Measurements from ENCODE around the gene S100A2.

The S100A2 gene

DNA sequence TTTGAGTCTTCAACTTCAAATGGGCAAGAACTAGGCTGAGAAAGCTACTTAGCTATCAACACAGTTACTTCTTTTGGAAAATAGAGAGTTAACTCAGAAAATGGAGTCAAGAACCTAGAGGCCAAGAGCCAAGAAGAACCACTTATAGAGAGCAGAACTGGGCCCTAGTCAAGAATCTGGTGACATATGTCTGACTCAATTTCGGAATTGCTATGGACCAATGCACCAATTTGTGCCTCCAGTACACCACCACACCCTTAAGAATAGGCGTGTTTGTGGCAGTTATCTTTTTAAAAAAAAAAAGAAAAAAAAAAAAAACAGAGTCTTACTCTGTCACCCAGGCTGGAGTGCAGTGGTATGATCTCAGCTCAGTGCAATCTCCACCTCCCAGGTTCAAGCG, 7.8 kb downstream of the S100A2 start:
- H3K4me1 ChIP-seq = no peaks in the 10 kb centered on the region
- no peaks in the 10 kb centered on the region for H3K79me2 ChIP-seq
- no peak overlapping the region for H3K4me2 ChIP-seq (ENCODE audit: low read length)
- H3K9me3 ChIP-seq (ENCODE audit: control insufficient read depth, low read length) = no peaks in the 10 kb centered on the region
- H3K27me3 ChIP-seq (ENCODE audit: control insufficient read depth, insufficient read depth, low read length) = no peaks in the 10 kb centered on the region
- H3K27ac ChIP-seq = no peak overlapping the region
- no peak overlapping the region for H2AFZ ChIP-seq
- TF ChIP-seq, protein P1, sequence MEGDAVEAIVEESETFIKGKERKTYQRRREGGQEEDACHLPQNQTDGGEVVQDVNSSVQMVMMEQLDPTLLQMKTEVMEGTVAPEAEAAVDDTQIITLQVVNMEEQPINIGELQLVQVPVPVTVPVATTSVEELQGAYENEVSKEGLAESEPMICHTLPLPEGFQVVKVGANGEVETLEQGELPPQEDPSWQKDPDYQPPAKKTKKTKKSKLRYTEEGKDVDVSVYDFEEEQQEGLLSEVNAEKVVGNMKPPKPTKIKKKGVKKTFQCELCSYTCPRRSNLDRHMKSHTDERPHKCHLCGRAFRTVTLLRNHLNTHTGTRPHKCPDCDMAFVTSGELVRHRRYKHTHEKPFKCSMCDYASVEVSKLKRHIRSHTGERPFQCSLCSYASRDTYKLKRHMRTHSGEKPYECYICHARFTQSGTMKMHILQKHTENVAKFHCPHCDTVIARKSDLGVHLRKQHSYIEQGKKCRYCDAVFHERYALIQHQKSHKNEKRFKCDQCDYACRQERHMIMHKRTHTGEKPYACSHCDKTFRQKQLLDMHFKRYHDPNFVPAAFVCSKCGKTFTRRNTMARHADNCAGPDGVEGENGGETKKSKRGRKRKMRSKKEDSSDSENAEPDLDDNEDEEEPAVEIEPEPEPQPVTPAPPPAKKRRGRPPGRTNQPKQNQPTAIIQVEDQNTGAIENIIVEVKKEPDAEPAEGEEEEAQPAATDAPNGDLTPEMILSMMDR (IDR thresholded peaks at IDR 0.05) = no peak
- H3K9ac ChIP-seq = no peak overlapping the region
- H3K36me3 ChIP-seq (ENCODE audit: control insufficient read depth, insufficient read depth, low read length) = no peaks in the 10 kb centered on the region
- no peak overlapping the region for H3K4me3 ChIP-seq (ENCODE audit: low read depth, low read length)

- Histone ChIP-seq H3K4me3 (ENCODE audit: low read depth, low read length) (no peak overlapping the region), H2AFZ (no peak overlapping the region), H3K36me3 (ENCODE audit: control insufficient read depth, insufficient read depth, low read length) (no peaks in the 10 kb centered on the region), H3K4me2 (ENCODE audit: low read length) (no peak overlapping the region), H3K9ac (no peak overlapping the region), H3K9me3 (ENCODE audit: control insufficient read depth, low read length) (no peaks in the 10 kb centered on the region), H3K4me1 (no peaks in the 10 kb centered on the region), H3K27ac (no peak overlapping the region), H3K27me3 (ENCODE audit: control insufficient read depth, insufficient read depth, low read length) (no peaks in the 10 kb centered on the region), H3K79me2 (no peaks in the 10 kb centered on the region)
- TF ChIP-seq, protein P1 (IDR thresholded peaks at IDR 0.05) = no peak
Measured at GRCh38 chr1:153556348-153556747, 9.3 kb downstream of the S100A2 start.

GRCh38 chr1:153553830-153554541, 11.7 kb downstream of the S100A2 start:
- Histone ChIP-seq H3K4me1 (no peaks in the 10 kb centered on the region), H3K9me3 (ENCODE audit: control insufficient read depth, low read length) (no peaks in the 10 kb centered on the region), H3K36me3 (ENCODE audit: control insufficient read depth, insufficient read depth, low read length) (no peaks in the 10 kb centered on the region), H3K27ac (no peak overlapping the region), H3K27me3 (ENCODE audit: control insufficient read depth, insufficient read depth, low read length) (no peaks in the 10 kb centered on the region), H3K79me2 (no peaks in the 10 kb centered on the region), H3K4me3 (ENCODE audit: low read depth, low read length) (no peak overlapping the region), H3K9ac (no peak overlapping the region), H3K4me2 (ENCODE audit: low read length) (no peak overlapping the region), H2AFZ (no peak overlapping the region)
- TF ChIP-seq, protein P1 (IDR thresholded peaks at IDR 0.05) = no peak

- no peak overlapping the region for H2AFZ ChIP-seq
- TF ChIP-seq, protein P1 (IDR thresholded peaks at IDR 0.05) = no peak
- H3K4me2 ChIP-seq (ENCODE audit: low read length) = no peak overlapping the region
- no peaks in the 10 kb centered on the region for H3K27me3 ChIP-seq (ENCODE audit: control insufficient read depth, insufficient read depth, low read length)
- H3K27ac ChIP-seq = no peak overlapping the region
- no peaks in the 10 kb centered on the region for H3K79me2 ChIP-seq
- H3K4me1 ChIP-seq = no peaks in the 10 kb centered on the region
- no peaks in the 10 kb centered on the region for H3K36me3 ChIP-seq (ENCODE audit: control insufficient read depth, insufficient read depth, low read length)
- no peak overlapping the region for H3K4me3 ChIP-seq (ENCODE audit: low read depth, low read length)
- no peak overlapping the region for H3K9ac ChIP-seq
- H3K9me3 ChIP-seq (ENCODE audit: control insufficient read depth, low read length) = no peaks in the 10 kb centered on the region
Measured at GRCh38 chr1:153553096-153553495, 12.5 kb downstream of the S100A2 start.

DNA sequence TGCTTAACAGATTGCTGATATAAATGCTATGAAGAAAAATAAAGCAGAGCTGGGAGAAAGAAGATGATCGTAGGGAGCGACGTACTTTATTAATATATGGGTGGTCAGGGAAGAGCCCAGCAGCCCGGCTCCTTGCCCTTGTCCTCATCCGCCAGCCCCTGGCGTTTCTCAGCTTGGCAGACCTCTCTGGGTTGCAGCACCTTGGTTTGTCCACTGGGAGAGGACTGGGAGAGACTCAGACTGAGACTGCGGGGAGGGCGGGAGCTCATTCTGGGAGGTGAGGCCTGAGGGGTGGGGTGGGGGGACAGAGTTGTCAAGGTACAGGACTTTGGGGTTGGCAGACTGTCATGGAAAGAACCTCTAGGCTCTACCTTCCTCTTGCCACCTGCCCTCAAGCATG, 13.3 kb downstream of the S100A2 start:
- no peaks in the 10 kb centered on the region for H3K27me3 ChIP-seq (ENCODE audit: control insufficient read depth, insufficient read depth, low read length)
- no peaks in the 10 kb centered on the region for H3K79me2 ChIP-seq
- no peaks in the 10 kb centered on the region for H3K9me3 ChIP-seq (ENCODE audit: control insufficient read depth, low read length)
- H3K4me1 ChIP-seq = no peaks in the 10 kb centered on the region
- H3K4me2 ChIP-seq (ENCODE audit: low read length) = no peak overlapping the region
- no peak overlapping the region for H2AFZ ChIP-seq
- no peaks in the 10 kb centered on the region for H3K36me3 ChIP-seq (ENCODE audit: control insufficient read depth, insufficient read depth, low read length)
- no peak overlapping the region for H3K27ac ChIP-seq
- H3K9ac ChIP-seq = no peak overlapping the region
- TF ChIP-seq, protein P1 (IDR thresholded peaks at IDR 0.05) = no peak
- no peak overlapping the region for H3K4me3 ChIP-seq (ENCODE audit: low read depth, low read length)
